ENCODE measurements around the gene SMAD3.

DNA sequence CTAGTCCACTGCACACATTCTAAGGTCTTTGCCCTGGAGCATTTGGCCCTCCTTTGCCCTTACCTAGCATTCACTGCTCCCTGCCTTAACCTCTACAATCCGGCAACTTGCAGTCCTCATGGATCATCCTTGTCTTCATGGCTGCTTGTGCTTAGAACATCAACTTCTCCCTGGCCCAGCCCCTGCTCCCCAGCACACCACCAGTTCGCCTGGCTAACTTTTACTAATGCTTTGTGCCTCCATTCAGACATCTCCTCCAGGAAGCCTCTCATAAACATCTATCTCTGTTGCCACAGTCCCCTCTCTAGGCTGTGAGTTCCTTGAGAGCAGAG is 131.9 kb downstream of the SMAD3 start:
- TF ChIP-seq POLR2AphosphoS5 (IDR thresholded peaks at IDR 0.05; ENCODE audit: low read depth, low read length) (no peak), CBX3 (IDR thresholded peaks at IDR 0.05; ENCODE audit: low read depth) (no peak), POLR2A (IDR thresholded peaks at IDR 0.05; ENCODE audit: borderline replicate concordance, extremely low read depth, insufficient read depth, insufficient read length) (no peak), YY1 (IDR thresholded peaks at IDR 0.05; ENCODE audit: extremely low read depth, insufficient replicate concordance, low read depth, low read length) (no peak), EZH2 (IDR thresholded peaks at IDR 0.05) (no peak), ZFX (IDR thresholded peaks at IDR 0.05) (no peak), FOSL1 (IDR thresholded peaks at IDR 0.05; ENCODE audit: low read depth) (no peak), CEBPB (IDR thresholded peaks at IDR 0.05; ENCODE audit: low read depth) (no peak)
- TF ChIP-seq, protein P1, sequence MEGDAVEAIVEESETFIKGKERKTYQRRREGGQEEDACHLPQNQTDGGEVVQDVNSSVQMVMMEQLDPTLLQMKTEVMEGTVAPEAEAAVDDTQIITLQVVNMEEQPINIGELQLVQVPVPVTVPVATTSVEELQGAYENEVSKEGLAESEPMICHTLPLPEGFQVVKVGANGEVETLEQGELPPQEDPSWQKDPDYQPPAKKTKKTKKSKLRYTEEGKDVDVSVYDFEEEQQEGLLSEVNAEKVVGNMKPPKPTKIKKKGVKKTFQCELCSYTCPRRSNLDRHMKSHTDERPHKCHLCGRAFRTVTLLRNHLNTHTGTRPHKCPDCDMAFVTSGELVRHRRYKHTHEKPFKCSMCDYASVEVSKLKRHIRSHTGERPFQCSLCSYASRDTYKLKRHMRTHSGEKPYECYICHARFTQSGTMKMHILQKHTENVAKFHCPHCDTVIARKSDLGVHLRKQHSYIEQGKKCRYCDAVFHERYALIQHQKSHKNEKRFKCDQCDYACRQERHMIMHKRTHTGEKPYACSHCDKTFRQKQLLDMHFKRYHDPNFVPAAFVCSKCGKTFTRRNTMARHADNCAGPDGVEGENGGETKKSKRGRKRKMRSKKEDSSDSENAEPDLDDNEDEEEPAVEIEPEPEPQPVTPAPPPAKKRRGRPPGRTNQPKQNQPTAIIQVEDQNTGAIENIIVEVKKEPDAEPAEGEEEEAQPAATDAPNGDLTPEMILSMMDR (IDR thresholded peaks at IDR 0.05 in 2 of 3, conservative IDR thresholded peaks at IDR 0.05 in 1 of 3; ENCODE audit: borderline replicate concordance in 1 of 3, insufficient read depth in 1 of 3, low read depth in 2 of 3, low read length in 2 of 3), result no peak
- TF ChIP-seq, protein P2, sequence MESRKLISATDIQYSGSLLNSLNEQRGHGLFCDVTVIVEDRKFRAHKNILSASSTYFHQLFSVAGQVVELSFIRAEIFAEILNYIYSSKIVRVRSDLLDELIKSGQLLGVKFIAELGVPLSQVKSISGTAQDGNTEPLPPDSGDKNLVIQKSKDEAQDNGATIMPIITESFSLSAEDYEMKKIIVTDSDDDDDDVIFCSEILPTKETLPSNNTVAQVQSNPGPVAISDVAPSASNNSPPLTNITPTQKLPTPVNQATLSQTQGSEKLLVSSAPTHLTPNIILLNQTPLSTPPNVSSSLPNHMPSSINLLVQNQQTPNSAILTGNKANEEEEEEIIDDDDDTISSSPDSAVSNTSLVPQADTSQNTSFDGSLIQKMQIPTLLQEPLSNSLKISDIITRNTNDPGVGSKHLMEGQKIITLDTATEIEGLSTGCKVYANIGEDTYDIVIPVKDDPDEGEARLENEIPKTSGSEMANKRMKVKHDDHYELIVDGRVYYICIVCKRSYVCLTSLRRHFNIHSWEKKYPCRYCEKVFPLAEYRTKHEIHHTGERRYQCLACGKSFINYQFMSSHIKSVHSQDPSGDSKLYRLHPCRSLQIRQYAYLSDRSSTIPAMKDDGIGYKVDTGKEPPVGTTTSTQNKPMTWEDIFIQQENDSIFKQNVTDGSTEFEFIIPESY (IDR thresholded peaks at IDR 0.05; ENCODE audit: extremely low read depth, insufficient replicate concordance, low read length), result no peak
- TF ChIP-seq, protein P3, sequence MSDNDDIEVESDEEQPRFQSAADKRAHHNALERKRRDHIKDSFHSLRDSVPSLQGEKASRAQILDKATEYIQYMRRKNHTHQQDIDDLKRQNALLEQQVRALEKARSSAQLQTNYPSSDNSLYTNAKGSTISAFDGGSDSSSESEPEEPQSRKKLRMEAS (IDR thresholded peaks at IDR 0.05), result no peak
- TF ChIP-seq, protein P4, sequence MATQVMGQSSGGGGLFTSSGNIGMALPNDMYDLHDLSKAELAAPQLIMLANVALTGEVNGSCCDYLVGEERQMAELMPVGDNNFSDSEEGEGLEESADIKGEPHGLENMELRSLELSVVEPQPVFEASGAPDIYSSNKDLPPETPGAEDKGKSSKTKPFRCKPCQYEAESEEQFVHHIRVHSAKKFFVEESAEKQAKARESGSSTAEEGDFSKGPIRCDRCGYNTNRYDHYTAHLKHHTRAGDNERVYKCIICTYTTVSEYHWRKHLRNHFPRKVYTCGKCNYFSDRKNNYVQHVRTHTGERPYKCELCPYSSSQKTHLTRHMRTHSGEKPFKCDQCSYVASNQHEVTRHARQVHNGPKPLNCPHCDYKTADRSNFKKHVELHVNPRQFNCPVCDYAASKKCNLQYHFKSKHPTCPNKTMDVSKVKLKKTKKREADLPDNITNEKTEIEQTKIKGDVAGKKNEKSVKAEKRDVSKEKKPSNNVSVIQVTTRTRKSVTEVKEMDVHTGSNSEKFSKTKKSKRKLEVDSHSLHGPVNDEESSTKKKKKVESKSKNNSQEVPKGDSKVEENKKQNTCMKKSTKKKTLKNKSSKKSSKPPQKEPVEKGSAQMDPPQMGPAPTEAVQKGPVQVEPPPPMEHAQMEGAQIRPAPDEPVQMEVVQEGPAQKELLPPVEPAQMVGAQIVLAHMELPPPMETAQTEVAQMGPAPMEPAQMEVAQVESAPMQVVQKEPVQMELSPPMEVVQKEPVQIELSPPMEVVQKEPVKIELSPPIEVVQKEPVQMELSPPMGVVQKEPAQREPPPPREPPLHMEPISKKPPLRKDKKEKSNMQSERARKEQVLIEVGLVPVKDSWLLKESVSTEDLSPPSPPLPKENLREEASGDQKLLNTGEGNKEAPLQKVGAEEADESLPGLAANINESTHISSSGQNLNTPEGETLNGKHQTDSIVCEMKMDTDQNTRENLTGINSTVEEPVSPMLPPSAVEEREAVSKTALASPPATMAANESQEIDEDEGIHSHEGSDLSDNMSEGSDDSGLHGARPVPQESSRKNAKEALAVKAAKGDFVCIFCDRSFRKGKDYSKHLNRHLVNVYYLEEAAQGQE (IDR thresholded peaks at IDR 0.05; ENCODE audit: low read depth), result no peak
